Neural progenitor cell (in vitro differentiated cells): Measurements from ENCODE around the gene KANSL2. TPM values are rescaled to one million over a fixed set of nuclear protein-coding genes. Genes with fewer than 3 reads are reported as not detected.
"Not testable (repeated sequence)": the region's sequence is repeated elsewhere in the genome, so short reads cannot be mapped to it uniquely, and the experiment has no call there.

Experiments
- DNase-seq: peaks from one replicate; pipeline ENCODE4 v3.0.0-alpha.2; 2016; ENCODE audit warnings: low spot score
- H2AFZ ChIP-seq: fragments of 200-600 bp; sonication (generic); replicated peaks from 2 replicates; pipeline ENCODE4 v1.6.1; 2016; ENCODE audit warnings: antibody characterized with exemption
- H3F3A ChIP-seq: fragments of 200-600 bp; sonication (generic); 2 replicates; pipeline ENCODE4 v1.6.1; 2016; ENCODE audit warnings: antibody characterized with exemption, low read depth
- H3K27ac ChIP-seq: fragments of 200-600 bp; sonication (generic); 2 replicates; pipeline ENCODE4 v1.5.1; 2016; ENCODE audit warnings: mild to moderate bottlenecking
- H3K27me3 ChIP-seq: fragments of 200-600 bp; sonication (generic); 2 replicates; pipeline ENCODE4 v1.6.1; 2016; ENCODE audit warnings: mild to moderate bottlenecking, moderate library complexity
- H3K36me3 ChIP-seq: fragments of 200-600 bp; sonication (generic); 2 replicates; pipeline ENCODE4 v1.5.1; 2016
- H3K4me1 ChIP-seq: fragments of 200-600 bp; sonication (generic); 2 replicates; pipeline ENCODE4 v1.6.1; 2016; ENCODE audit warnings: mixed run types
- H3K4me2 ChIP-seq: fragments of 200-600 bp; sonication (generic); 2 replicates; pipeline ENCODE4 v1.6.1; 2016
- H3K4me3 ChIP-seq: fragments of 200-600 bp; sonication (generic); 2 replicates; pipeline ENCODE4 v1.5.1; 2016
- H3K79me2 ChIP-seq: fragments of 200-600 bp; sonication (generic); 2 replicates; pipeline ENCODE4 v1.6.1; 2016; ENCODE audit warnings: low read depth
- H3K9ac ChIP-seq: fragments of 200-600 bp; sonication (generic); 2 replicates; pipeline ENCODE4 v1.6.1; 2016
- H3K9me3 ChIP-seq: fragments of 200-600 bp; sonication (generic); 2 replicates; pipeline ENCODE4 v1.5.1; 2016; ENCODE audit warnings: low read depth
- H4K20me1 ChIP-seq: fragments of 200-600 bp; sonication (generic); 2 replicates; pipeline ENCODE4 v1.6.1; 2016; ENCODE audit warnings: low read depth
- H3K27ac Mint-ChIP-seq: 3 replicates; pipeline ENCODE4 v1.8.0; 2021; ENCODE audit warnings: mixed read lengths
- H3K27me3 Mint-ChIP-seq: 2 replicates; pipeline ENCODE4 v1.8.0; 2022; ENCODE audit warnings: low read depth, mild to moderate bottlenecking, inconsistent platforms, moderate library complexity, mixed read lengths; ENCODE audit not compliant: insufficient read depth
- H3K36me3 Mint-ChIP-seq: 3 replicates; pipeline ENCODE4 v1.8.0; 2021; ENCODE audit warnings: mixed read lengths
- H3K4me1 Mint-ChIP-seq: 3 replicates; pipeline ENCODE4 v1.8.0; 2021; ENCODE audit warnings: mixed read lengths
- H3K4me3 Mint-ChIP-seq: 3 replicates; pipeline ENCODE4 v1.8.0; 2021; ENCODE audit warnings: mild to moderate bottlenecking, moderate library complexity, mixed read lengths
- H3K9me3 Mint-ChIP-seq: 3 replicates; pipeline ENCODE4 v1.8.0; 2020; ENCODE audit warnings: mixed read lengths
- CTCF ChIP-seq: fragments of 200-600 bp; sonication (generic); IDR thresholded peaks from 2 replicates; pipeline ENCODE4 v1.5.1; 2017; ENCODE audit warnings: antibody characterized with exemption, mild to moderate bottlenecking
- EZH2 ChIP-seq: fragments of 200-600 bp; sonication (generic); IDR thresholded peaks from 2 replicates; pipeline ENCODE4 v1.6.1; 2017; ENCODE audit warnings: antibody characterized with exemption, mild to moderate bottlenecking, moderate library complexity
- EZH2phosphoT487 ChIP-seq: fragments of 200-600 bp; sonication (generic); IDR thresholded peaks from 2 replicates; pipeline ENCODE4 v1.6.1; 2017; ENCODE audit warnings: antibody characterized with exemption
- total RNA-seq: library from RNA; depleted of rRNA; stranded (reverse); fragments of >200 nt; gene quantifications from 2 replicates; pipeline ENCODE4 v1.2.3, GENCODE V29; 2015; ENCODE audit warnings: low replicate concordance

KANSL2 gene
- total RNA-seq, 1 donor from 2014 or later, result 82.6 TPM

GRCh38 chr12:48682927-48683326, 889 bp upstream of the KANSL2 start:
- no peak overlapping the region for H3K27ac ChIP-seq
- H3K4me1 ChIP-seq, result peaks cover 23% of the 10 kb centered on the region
- peaks cover 10% of the 10 kb centered on the region for H3K27me3 ChIP-seq
- peak overlapping the region; percentile 82 for H3K4me3 ChIP-seq
- no peak for DNase-seq
- H3K36me3 ChIP-seq, result peaks cover 13% of the 10 kb centered on the region
- peak overlapping the region; percentile 97 for H2AFZ ChIP-seq
- H3K4me2 ChIP-seq, result peak overlapping the region; percentile 75
- Mint-ChIP-seq H3K27ac (no peak overlapping the region), H3K4me1 (peaks cover 28% of the 10 kb centered on the region), H3K27me3 (peaks cover 2% of the 10 kb centered on the region), H3K9me3 (no peaks in the 10 kb centered on the region), H3K36me3 (peaks cover 25% of the 10 kb centered on the region), H3K4me3 (peak overlapping the region; percentile 99)
- peaks cover 41% of the 10 kb centered on the region for H3K79me2 ChIP-seq
- H3K9ac ChIP-seq, result no peak overlapping the region
- peaks cover 6% of the 10 kb centered on the region for H3F3A ChIP-seq
- no peak for TF ChIP-seq CTCF
- no peak for TF ChIP-seq EZH2phosphoT487
- H4K20me1 ChIP-seq, result peaks cover 34% of the 10 kb centered on the region
- H3K9me3 ChIP-seq, result no peaks in the 10 kb centered on the region

GRCh38 chr12:48682533-48682905, 481 bp upstream of the KANSL2 start:
- not testable (repeated sequence) for DNase-seq, H3K9ac ChIP-seq, H3K27ac Mint-ChIP-seq, H3K27me3 Mint-ChIP-seq, H3K9me3 Mint-ChIP-seq, H3F3A ChIP-seq, H3K27ac ChIP-seq, H3K9me3 ChIP-seq, H3K36me3 ChIP-seq
- Histone ChIP-seq H3K4me1 (peaks cover 24% of the 10 kb centered on the region), H3K4me3 (peak overlapping the region; percentile 82), H3K79me2 (peaks cover 45% of the 10 kb centered on the region), H4K20me1 (peaks cover 37% of the 10 kb centered on the region), H2AFZ (peak overlapping the region; percentile 97), H3K4me2 (peak overlapping the region; percentile 75), H3K27me3 (peaks cover 10% of the 10 kb centered on the region)
- peaks cover 24% of the 10 kb centered on the region for H3K36me3 Mint-ChIP-seq
- peak overlapping the region; percentile 99 for H3K4me3 Mint-ChIP-seq
- H3K4me1 Mint-ChIP-seq, result peaks cover 29% of the 10 kb centered on the region

- H4K20me1 ChIP-seq, result peaks cover 48% of the 10 kb centered on the region
These were observed 684 bp downstream of the KANSL2 start for GRCh38 chr12:48681399-48681709.

GRCh38 chr12:48680861-48681260, 1.2 kb downstream of the KANSL2 start:
- H3F3A ChIP-seq, result peaks cover 6% of the 10 kb centered on the region
- H3K79me2 ChIP-seq, result peaks cover 62% of the 10 kb centered on the region
- H3K36me3 ChIP-seq, result peaks cover 9% of the 10 kb centered on the region
- peak overlapping the region; percentile 93 for H3K9ac ChIP-seq
- DNase-seq, result no peak
- no peak overlapping the region for H3K27ac Mint-ChIP-seq
- H3K9me3 Mint-ChIP-seq, result no peaks in the 10 kb centered on the region
- H3K4me3 ChIP-seq, result peak overlapping the region; percentile 82
- H3K27ac ChIP-seq, result no peak overlapping the region
- peaks cover 33% of the 10 kb centered on the region for H3K4me1 Mint-ChIP-seq
- peak overlapping the region; percentile 96 for H3K4me2 ChIP-seq
- H3K9me3 ChIP-seq, result no peaks in the 10 kb centered on the region
- TF ChIP-seq EZH2phosphoT487 (no peak), CTCF (no peak), EZH2 (no peak)
- H3K27me3 ChIP-seq, result peaks cover 10% of the 10 kb centered on the region
- H2AFZ ChIP-seq, result no peak overlapping the region
- H3K4me3 Mint-ChIP-seq, result peak overlapping the region; percentile 99
- H4K20me1 ChIP-seq, result peaks cover 53% of the 10 kb centered on the region
- H3K27me3 Mint-ChIP-seq, result peaks cover 2% of the 10 kb centered on the region
- H3K36me3 Mint-ChIP-seq, result peaks cover 29% of the 10 kb centered on the region
- peaks cover 24% of the 10 kb centered on the region for H3K4me1 ChIP-seq

More at GRCh38 chr12:48681399-48681709, 684 bp downstream of the KANSL2 start:
- peak overlapping the region; percentile 93 for H3K9ac ChIP-seq
- H3K36me3 ChIP-seq, result peaks cover 9% of the 10 kb centered on the region
- H3K4me1 ChIP-seq, result peaks cover 24% of the 10 kb centered on the region
- H3F3A ChIP-seq, result peaks cover 6% of the 10 kb centered on the region
- no peaks in the 10 kb centered on the region for H3K9me3 ChIP-seq
- H3K27ac Mint-ChIP-seq, result peak overlapping the region; percentile 88
- H3K27me3 Mint-ChIP-seq, result peaks cover 2% of the 10 kb centered on the region
- peaks cover 33% of the 10 kb centered on the region for H3K4me1 Mint-ChIP-seq
- peak overlapping the region; percentile 99 for H3K4me3 Mint-ChIP-seq
- H3K79me2 ChIP-seq, result peaks cover 57% of the 10 kb centered on the region
- TF ChIP-seq EZH2phosphoT487 (no peak), EZH2 (no peak), CTCF (no peak)
- H3K9me3 Mint-ChIP-seq, result no peaks in the 10 kb centered on the region
- peaks cover 10% of the 10 kb centered on the region for H3K27me3 ChIP-seq
- peak overlapping the region; percentile 86 for H3K27ac ChIP-seq
- no peak overlapping the region for H2AFZ ChIP-seq
- DNase-seq, result no peak
- H3K36me3 Mint-ChIP-seq, result peaks cover 29% of the 10 kb centered on the region
- peak overlapping the region; percentile 96 for H3K4me2 ChIP-seq
- peak overlapping the region; percentile 82 for H3K4me3 ChIP-seq
